ENCODE results near the gene TAS1R3. TPM values are rescaled to one million over a fixed set of nuclear protein-coding genes. Genes with fewer than 3 reads are reported as not detected.

The TAS1R3 gene
- total RNA-seq, 1 experiment from 2014 or later, result 0.16 TPM

DNA sequence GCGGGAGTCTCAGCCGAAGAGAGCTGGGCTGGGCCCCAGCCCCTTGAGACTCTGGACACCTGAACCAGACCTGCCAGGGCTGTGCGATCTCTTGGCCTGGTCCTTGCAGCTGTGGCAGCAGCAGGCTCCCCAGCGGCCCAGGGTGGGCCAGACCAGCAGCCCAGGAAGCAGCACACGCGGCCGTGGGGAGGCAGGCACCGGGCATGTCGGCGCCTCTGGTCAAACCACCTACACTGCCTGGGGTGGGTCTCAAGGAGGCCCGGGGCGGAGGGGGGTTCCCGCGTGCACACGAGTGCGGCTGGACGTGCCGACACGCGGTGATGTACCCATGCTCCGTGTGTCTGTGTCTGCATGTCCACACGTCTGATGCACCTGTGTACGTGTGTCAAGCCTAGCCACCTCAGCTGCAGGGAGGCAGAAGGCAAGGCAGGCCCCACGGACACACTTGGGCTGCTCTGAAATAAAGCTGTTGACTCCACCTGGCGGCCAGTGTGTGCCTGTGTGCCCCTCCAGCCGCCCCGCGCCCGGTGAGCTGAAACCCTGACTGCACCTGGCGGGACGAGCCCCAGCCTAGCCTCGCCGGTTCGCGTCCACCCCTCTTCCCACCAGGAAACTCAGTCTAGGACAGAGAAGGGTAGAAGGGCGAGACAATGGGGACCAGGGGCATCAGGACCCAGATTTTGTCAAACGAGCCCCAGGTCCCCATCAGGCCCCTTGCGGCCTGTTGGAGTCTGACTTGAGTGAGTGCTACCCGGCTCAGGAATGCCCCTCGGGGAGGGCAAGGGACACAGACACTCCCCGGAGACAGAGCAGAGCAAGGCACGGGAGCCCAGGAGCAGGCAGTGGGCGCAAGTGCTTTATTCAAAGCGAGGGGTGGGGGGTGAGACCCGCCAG, 39.3 kb upstream of the TAS1R3 start:
- H3K27ac ChIP-seq, result no peak overlapping the region
- peaks cover 13% of the 10 kb centered on the region for H3K4me1 ChIP-seq (replicated peaks)
- peaks cover 38% of the 10 kb centered on the region for H3K36me3 ChIP-seq
- H3K9me3 ChIP-seq (replicated peaks), result peaks cover 6% of the 10 kb centered on the region; the same call in 1 of the 2 replicates
- DNase-seq (ENCODE audit: low read depth in 1 of 2, low spot score in 2 of 2), result peak; percentile 51 to 77
- H3K27me3 ChIP-seq (replicated peaks), result no peaks in the 10 kb centered on the region
- no peak overlapping the region for H3K4me3 ChIP-seq

DNA sequence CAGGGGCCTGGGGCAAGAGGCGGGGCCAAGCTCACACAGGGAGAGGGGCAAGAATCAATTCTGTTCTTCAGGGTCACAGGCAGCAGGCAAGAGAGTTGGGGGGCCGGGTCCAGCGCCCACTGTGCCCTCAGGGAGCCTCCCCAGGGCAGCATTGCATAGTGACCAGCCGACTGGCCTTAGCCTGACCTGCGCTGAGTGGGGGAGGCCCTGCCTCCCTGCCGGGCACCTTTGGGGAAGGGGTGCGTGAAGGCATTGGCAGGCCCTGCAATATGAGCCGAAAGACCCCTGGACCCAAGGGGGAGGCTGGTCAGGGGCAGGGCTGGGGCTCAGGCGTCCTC, 38.7 kb upstream of the TAS1R3 start:
- DNase-seq (ENCODE audit: low read depth in 1 of 2, low spot score in 2 of 2), result no peak
- peaks cover 3% of the 10 kb centered on the region; the same call in 1 of the 2 replicates for H3K9me3 ChIP-seq (replicated peaks)
- no peak overlapping the region for H3K4me3 ChIP-seq
- peaks cover 13% of the 10 kb centered on the region for H3K4me1 ChIP-seq (replicated peaks)
- peaks cover 39% of the 10 kb centered on the region for H3K36me3 ChIP-seq
- no peaks in the 10 kb centered on the region for H3K27me3 ChIP-seq (replicated peaks)
- H3K27ac ChIP-seq, result no peak overlapping the region

- no peak for DNase-seq (ENCODE audit: low read depth in 1 of 2, low spot score in 2 of 2)
- Histone ChIP-seq H3K4me1 (replicated peaks) (peaks cover 13% of the 10 kb centered on the region), H3K9me3 (replicated peaks) (no peaks in the 10 kb centered on the region), H3K27ac (no peak overlapping the region), H3K4me3 (no peak overlapping the region), H3K36me3 (peaks cover 40% of the 10 kb centered on the region), H3K27me3 (replicated peaks) (no peaks in the 10 kb centered on the region)
These were observed 38.2 kb upstream of the TAS1R3 start for GRCh38 chr1:1292851-1293250.

GRCh38 chr1:1293263-1294249, 37.5 kb upstream of the TAS1R3 start:
- H3K27me3 ChIP-seq (replicated peaks), result no peaks in the 10 kb centered on the region
- H3K4me1 ChIP-seq (replicated peaks), result peaks cover 13% of the 10 kb centered on the region
- DNase-seq (ENCODE audit: low read depth in 1 of 2, low spot score in 2 of 2), result no peak
- peaks cover 41% of the 10 kb centered on the region for H3K36me3 ChIP-seq
- no peak overlapping the region for H3K27ac ChIP-seq
- H3K4me3 ChIP-seq, result no peak overlapping the region
- no peaks in the 10 kb centered on the region for H3K9me3 ChIP-seq (replicated peaks)

GRCh38 chr1:1294250-1294890, 36.7 kb upstream of the TAS1R3 start:
- Histone ChIP-seq H3K9me3 (replicated peaks) (no peaks in the 10 kb centered on the region), H3K36me3 (peaks cover 49% of the 10 kb centered on the region), H3K4me1 (replicated peaks) (peaks cover 13% of the 10 kb centered on the region), H3K27me3 (replicated peaks) (no peaks in the 10 kb centered on the region), H3K27ac (no peak overlapping the region), H3K4me3 (no peak overlapping the region)
- no peak for DNase-seq (ENCODE audit: low read depth in 1 of 2, low spot score in 2 of 2)

DNA sequence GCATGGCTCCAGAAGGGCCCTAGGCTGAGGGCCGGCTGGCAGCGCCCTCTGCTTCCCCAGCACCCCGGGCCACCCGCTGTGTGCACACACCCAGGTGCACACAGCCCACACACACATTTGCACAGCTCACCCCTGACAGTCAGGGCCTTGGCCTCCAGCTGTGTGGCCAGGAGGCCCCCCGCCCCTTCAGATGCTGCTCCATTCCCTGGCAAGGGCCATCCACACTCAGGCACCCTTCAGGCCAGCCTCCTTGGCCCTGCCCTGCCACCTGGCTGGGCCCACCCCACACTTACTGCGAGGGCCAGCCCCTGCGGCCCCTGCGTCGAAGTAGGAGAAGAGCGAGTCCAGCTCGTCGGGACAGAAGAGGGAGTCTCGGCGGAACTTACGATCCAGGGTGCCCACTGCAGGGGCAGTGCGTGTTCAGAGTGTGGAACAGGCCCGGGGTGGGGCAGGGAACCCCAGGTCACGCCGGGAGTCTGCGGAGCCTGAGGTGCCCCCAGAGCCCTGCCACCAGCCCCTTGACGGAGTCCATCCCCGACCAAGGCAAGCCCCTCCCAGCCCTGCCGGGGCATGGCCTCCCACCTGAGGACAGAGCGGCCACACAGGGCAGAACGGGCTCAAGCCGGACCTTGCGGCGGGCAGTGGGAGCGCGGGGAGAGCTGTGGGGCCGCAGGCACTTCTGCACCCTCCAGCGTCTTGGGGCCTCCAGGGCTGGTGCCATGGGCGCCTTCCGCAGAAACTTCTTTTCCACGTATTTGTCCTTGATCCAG, 35.7 kb upstream of the TAS1R3 start:
- peaks cover 59% of the 10 kb centered on the region for H3K36me3 ChIP-seq
- H3K27me3 ChIP-seq (replicated peaks), result no peaks in the 10 kb centered on the region
- no peak overlapping the region for H3K27ac ChIP-seq
- H3K9me3 ChIP-seq (replicated peaks), result no peaks in the 10 kb centered on the region
- H3K4me1 ChIP-seq (replicated peaks), result peaks cover 13% of the 10 kb centered on the region
- no peak for DNase-seq (ENCODE audit: low read depth in 1 of 2, low spot score in 2 of 2)
- no peak overlapping the region for H3K4me3 ChIP-seq

- Histone ChIP-seq H3K4me3 (no peak overlapping the region), H3K9me3 (replicated peaks) (no peaks in the 10 kb centered on the region), H3K27ac (no peak overlapping the region), H3K4me1 (replicated peaks) (peaks cover 10% of the 10 kb centered on the region), H3K36me3 (peaks cover 63% of the 10 kb centered on the region), H3K27me3 (replicated peaks) (no peaks in the 10 kb centered on the region)
- no peak for DNase-seq (ENCODE audit: low read depth in 1 of 2, low spot score in 2 of 2)
These were observed 34.7 kb upstream of the TAS1R3 start for GRCh38 chr1:1296070-1297061.

DNA sequence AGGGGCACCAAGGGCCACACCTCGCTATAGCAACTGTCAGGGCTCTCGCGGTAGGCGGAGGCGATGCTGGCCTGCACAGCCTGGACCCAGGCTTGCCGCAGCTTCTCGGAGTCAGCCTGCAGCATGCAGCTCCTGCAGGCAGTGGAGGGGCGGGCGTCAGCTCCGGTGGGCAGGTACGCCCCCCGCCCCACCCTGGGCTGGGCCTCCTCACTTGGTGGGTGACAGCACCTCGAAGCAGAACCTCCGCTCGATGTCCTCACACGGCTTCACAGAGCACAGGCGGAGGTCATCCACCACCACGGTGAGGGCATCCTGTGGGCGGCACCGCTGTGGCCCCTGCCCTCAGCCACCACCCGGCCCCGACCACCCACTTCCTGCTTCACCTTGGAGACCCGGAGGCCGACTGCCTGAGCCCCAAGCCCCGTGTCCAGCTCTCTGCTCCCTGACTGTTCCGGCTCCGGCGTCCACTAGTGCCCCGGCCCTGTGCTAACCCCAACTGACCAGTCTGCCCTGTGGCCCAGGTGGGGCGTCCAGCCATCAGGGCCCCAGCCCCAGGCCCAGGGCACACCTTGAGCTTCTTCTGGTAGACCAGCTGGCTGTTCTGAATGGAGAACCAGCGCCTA, 33.2 kb upstream of the TAS1R3 start:
- Histone ChIP-seq H3K4me1 (replicated peaks) (peaks cover 10% of the 10 kb centered on the region), H3K9me3 (replicated peaks) (no peaks in the 10 kb centered on the region), H3K27me3 (replicated peaks) (no peaks in the 10 kb centered on the region), H3K36me3 (peaks cover 64% of the 10 kb centered on the region), H3K27ac (no peak overlapping the region), H3K4me3 (no peak overlapping the region)
- no peak for DNase-seq (ENCODE audit: low read depth in 1 of 2, low spot score in 2 of 2)

GRCh38 chr1:1298861-1299685, 32.0 kb upstream of the TAS1R3 start:
- DNase-seq (ENCODE audit: low read depth in 1 of 2, low spot score in 2 of 2), result no peak

DNA sequence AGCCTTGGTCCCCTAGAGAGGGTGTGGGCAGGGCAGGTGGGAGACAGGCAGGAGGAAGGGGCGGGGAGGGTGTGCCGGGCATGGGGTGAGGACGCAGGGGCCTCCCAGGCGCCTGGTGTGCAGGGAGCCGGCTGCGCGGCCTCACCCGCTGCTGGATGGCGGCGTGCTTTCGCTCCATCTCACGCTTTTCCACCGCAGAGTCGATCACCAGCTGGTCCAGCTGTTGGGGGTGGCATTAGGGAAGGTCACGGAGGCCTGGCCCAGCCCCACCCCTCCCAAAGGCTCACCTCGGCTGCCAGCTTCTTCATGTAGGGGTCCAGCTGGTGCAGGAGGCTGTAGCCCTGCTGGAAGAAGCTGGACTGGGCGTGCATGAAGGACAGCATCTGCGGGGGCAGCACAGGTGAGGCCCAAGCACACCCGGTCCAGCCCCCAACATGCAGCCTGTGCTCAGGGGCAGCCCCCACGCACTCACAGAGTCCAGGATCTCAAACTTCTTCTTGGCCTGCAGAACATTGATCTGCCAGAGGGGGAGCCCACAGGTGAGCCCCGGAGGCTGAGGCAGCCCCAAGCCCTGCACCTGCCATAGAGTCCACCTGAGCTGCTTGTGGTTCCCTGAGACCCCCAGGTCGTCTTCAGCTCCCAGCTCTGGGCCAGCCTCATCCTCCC, 31.3 kb upstream of the TAS1R3 start:
- Histone ChIP-seq H3K27me3 (replicated peaks) (no peaks in the 10 kb centered on the region), H3K36me3 (peaks cover 56% of the 10 kb centered on the region), H3K4me1 (replicated peaks) (peaks cover 15% of the 10 kb centered on the region), H3K9me3 (replicated peaks) (no peaks in the 10 kb centered on the region), H3K4me3 (no peak overlapping the region), H3K27ac (no peak overlapping the region)
- DNase-seq (ENCODE audit: low read depth in 1 of 2, low spot score in 2 of 2), result no peak

More at GRCh38 chr1:1298861-1299685, 32.0 kb upstream of the TAS1R3 start:
- peaks cover 10% of the 10 kb centered on the region for H3K4me1 ChIP-seq (replicated peaks)
- H3K27ac ChIP-seq, result no peak overlapping the region
- H3K27me3 ChIP-seq (replicated peaks), result no peaks in the 10 kb centered on the region
- no peak overlapping the region for H3K4me3 ChIP-seq
- H3K9me3 ChIP-seq (replicated peaks), result no peaks in the 10 kb centered on the region
- peaks cover 57% of the 10 kb centered on the region for H3K36me3 ChIP-seq

- no peak overlapping the region for H3K4me3 ChIP-seq
- peaks cover 52% of the 10 kb centered on the region for H3K36me3 ChIP-seq
- no peak for DNase-seq (ENCODE audit: low read depth in 1 of 2, low spot score in 2 of 2)
- H3K9me3 ChIP-seq (replicated peaks), result no peaks in the 10 kb centered on the region
- peaks cover 15% of the 10 kb centered on the region for H3K4me1 ChIP-seq (replicated peaks)
- no peak overlapping the region for H3K27ac ChIP-seq
- no peaks in the 10 kb centered on the region for H3K27me3 ChIP-seq (replicated peaks)
These were observed 30.7 kb upstream of the TAS1R3 start for GRCh38 chr1:1300352-1300739.
